ENCODE measurements around the gene TSPAN9.

TSPAN9 gene

DNA sequence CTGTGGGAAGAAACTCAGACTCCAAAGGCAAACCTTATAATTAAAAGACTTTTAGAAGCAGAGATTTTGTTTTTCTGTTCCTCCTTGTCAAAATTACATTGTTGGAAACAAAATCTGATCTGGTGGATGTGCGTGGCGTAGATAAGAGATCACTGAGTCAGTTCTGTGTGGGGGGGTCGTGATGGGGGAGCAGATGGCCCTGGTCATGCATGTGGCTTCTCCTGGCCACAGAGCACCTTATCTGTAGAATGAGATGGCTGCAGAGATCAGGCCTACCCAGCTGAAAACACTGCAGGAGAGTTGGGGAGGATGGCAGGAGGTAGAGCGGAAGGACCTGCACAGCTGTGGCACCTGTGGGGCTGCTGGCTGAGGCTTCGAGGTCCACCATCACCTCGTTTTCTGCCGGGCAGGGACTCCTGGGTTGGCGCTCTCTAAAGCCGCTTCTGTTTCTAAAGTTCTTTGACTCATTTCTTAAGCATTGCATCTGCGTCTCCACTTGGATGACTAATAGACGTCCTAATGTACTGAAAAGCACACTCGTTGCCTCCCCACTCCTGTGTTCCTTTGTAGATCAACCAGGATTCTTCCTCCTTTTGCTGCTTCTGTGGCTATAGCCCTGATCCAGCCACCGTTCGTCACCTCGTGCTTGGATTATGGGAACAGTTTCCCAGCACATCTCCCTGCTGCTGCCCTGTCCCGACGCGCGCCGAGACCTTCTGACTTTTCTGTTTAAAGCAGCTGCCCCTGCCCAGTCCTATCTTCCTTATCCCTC, 93.4 kb downstream of the TSPAN9 start:
- TF ChIP-seq, protein P1, sequence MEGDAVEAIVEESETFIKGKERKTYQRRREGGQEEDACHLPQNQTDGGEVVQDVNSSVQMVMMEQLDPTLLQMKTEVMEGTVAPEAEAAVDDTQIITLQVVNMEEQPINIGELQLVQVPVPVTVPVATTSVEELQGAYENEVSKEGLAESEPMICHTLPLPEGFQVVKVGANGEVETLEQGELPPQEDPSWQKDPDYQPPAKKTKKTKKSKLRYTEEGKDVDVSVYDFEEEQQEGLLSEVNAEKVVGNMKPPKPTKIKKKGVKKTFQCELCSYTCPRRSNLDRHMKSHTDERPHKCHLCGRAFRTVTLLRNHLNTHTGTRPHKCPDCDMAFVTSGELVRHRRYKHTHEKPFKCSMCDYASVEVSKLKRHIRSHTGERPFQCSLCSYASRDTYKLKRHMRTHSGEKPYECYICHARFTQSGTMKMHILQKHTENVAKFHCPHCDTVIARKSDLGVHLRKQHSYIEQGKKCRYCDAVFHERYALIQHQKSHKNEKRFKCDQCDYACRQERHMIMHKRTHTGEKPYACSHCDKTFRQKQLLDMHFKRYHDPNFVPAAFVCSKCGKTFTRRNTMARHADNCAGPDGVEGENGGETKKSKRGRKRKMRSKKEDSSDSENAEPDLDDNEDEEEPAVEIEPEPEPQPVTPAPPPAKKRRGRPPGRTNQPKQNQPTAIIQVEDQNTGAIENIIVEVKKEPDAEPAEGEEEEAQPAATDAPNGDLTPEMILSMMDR (IDR thresholded peaks at IDR 0.05; ENCODE audit: control insufficient read depth, extremely low read depth, insufficient read depth) = no peak
- H3K4me3 ChIP-seq (ENCODE audit: low read depth, low read length) = no peak overlapping the region
- no peak for DNase-seq (ENCODE audit: low read depth)

DNA sequence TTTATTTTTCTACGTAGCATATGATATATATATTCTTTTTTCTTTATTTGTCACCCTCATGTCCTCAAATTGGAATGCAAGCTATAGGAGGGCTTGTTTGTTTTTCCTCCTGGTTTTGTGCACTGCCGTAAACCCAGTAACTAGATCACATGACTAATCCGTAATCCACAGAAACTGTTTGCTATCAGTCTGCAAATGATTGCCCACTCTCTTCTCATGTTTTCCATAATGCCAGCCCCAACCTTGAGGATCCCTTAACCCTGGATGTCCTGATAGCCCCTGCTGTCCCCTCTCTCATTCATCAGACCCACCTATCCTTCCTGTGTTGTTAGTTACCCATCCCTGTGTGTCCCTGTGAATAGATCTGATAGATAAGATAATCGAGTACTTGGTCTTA, 94.0 kb downstream of the TSPAN9 start:
- H3K4me3 ChIP-seq (ENCODE audit: low read depth, low read length) = no peak overlapping the region
- no peak for DNase-seq (ENCODE audit: low read depth)
- TF ChIP-seq, protein P1 (IDR thresholded peaks at IDR 0.05; ENCODE audit: control insufficient read depth, extremely low read depth, insufficient read depth) = no peak

DNA sequence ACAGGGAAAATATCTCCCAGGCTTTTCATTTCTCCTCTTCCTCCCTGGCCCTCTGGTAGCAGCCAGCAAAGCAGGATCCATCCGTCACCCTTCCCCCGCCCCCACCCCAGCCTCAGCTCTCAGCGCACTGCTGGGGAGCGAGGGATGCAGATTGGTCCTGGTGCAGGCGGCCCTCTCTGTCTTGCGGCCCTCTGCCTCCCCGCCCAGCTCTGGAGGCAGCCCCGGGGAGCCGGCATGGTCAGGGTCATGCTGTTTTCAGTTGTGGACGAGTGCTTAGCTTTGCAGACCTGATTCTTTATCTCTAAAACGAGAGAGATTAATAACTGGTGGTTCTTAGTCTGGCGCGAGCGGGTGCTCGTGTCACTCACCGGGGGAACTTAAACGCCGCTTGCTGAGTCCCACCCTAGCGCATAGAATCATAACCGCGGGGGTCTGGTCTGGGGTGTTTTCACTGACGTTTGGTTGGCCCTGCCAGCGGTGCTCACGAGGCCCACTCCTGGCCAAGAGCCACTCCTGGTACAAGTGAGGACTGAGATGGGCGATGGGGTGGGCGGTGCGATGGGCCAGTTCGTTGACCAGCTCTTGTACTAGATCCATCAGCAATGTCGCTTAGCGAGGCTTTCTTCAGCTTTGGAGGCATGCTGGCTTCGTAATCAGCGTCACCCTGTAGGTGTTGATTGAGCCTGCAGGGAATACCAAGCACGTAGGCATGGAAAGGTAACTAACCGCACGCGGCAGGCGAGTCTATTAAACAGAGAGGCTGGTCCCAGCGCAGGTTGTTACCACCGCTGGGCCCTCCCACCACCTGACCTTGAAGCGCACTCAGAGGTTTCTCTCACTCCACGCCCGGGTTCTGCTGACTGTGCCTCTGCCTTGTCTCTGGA, 95.2 kb downstream of the TSPAN9 start:
- DNase-seq (ENCODE audit: low read depth) = no peak
- no peak overlapping the region for H3K4me3 ChIP-seq (ENCODE audit: low read depth, low read length)
- TF ChIP-seq, protein P1 (IDR thresholded peaks at IDR 0.05; ENCODE audit: control insufficient read depth, extremely low read depth, insufficient read depth) = no peak

DNA sequence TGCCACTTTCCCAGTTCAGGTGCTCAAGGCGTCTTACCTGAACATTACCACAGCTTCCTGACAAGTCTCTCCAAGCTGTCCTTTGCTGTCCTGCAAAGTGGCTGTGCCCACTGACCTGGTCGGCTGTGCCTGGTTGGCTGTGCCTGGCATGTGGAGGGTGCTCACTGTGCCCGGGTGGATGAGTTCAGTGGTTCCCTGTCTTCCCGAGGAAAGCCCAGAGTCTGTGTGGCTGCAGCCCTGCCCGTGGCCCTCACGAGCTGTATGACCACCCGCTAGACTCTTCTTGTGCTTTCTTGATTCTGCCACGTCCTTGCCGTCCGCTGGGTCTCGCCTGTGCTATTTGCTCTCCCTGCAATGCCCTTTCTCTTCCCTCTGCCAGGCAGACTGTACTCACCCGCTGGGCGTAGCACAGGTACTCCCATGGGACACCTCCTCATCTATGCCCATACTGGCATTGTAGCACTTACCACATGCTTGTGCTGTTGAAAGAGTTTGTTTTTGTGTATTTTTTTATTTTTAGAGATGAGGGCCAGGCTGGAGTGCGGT, 95.9 kb downstream of the TSPAN9 start:
- TF ChIP-seq, protein P1 (IDR thresholded peaks at IDR 0.05; ENCODE audit: control insufficient read depth, extremely low read depth, insufficient read depth) = no peak
- no peak for DNase-seq (ENCODE audit: low read depth)
- H3K4me3 ChIP-seq (ENCODE audit: low read depth, low read length) = no peak overlapping the region

DNA sequence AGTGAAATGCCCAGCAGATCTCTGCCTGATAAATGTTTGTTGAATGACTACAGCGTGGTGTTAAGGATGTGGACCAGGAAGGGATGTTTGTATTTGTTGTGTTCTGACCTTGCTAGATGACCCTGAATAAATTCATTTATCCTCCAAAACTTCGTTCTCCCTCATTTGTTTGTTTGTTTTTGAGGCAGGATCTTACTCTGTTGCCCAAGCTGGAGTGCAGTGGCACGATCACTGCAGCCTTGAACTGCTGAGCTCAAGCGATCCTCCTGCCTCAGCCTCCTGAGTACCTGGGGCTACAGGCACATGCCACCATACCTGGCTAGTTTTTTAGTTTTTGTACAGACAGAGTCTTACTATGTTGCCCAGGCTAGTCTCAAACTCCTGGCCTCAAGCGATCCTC, 96.7 kb downstream of the TSPAN9 start:
- DNase-seq (ENCODE audit: low read depth) = no peak
- TF ChIP-seq, protein P1 (IDR thresholded peaks at IDR 0.05; ENCODE audit: control insufficient read depth, extremely low read depth, insufficient read depth) = no peak
- no peak overlapping the region for H3K4me3 ChIP-seq (ENCODE audit: low read depth, low read length)

DNA sequence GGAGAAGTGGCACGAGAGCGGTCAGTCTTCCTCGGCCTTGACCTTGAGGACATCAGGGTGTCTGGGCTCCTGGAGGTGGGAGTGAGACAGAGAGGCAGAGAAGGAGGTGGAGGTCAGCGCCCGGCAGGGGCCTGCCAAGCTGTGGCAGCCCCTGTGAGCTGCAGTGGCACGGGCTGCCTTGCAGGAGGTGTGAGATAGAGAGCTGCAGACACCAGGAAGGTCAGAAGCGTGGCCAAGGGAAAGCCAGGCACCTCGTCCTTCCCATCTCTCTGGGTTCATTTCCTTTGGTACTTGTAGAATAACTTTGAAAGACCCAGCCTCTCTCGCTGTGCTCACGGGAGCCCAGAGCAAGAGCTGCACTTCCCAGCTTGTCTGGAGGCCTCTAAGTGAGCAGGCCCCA, 98.1 kb downstream of the TSPAN9 start:
- DNase-seq (ENCODE audit: low read depth) = no peak
- TF ChIP-seq, protein P1 (IDR thresholded peaks at IDR 0.05; ENCODE audit: control insufficient read depth, extremely low read depth, insufficient read depth) = no peak
- no peak overlapping the region for H3K4me3 ChIP-seq (ENCODE audit: low read depth, low read length)

Data from LNCaP clone FGC (cell line).